Esophagus squamous epithelium (tissue), 5 donors: ENCODE results near the gene STK32C. TPM values are rescaled to one million over a fixed set of nuclear protein-coding genes. Genes with fewer than 3 reads are reported as not detected.
A peak's percentile ranks its signal among the peaks of the same experiment; 100 is the strongest.
"Not testable (repeated sequence)": the region's sequence is repeated elsewhere in the genome, so short reads cannot be mapped to it uniquely, and the experiment has no call there.

Experiments used
- DNase-seq: peaks from one replicate; lab custom pipeline; 2025; lab: John Stamatoyannopoulos, UW
- H3K27ac ChIP-seq, 4 donors: fragments of 200-600 bp; sonication (generic); one replicate each; pipeline ENCODE4 v1.5.1; 2016 to 2019; ENCODE audit warnings: mild to moderate bottlenecking in 1 of 4
- H3K27me3 ChIP-seq, 4 donors: fragments of 200-600 bp; sonication (generic); 1 replicate in 3 of 4; 2 replicates in 1 of 4; pipeline versions ENCODE4 v1.5.1 to v1.6.0; 2017 to 2021; ENCODE audit warnings: antibody characterized with exemption in 1 of 4
- H3K36me3 ChIP-seq, 3 donors: fragments of 200-600 bp; sonication (generic); one replicate each; pipeline ENCODE4 v1.5.1; 2016 to 2019
- H3K4me1 ChIP-seq, 3 donors: fragments of 200-600 bp; sonication (generic); one replicate each; pipeline ENCODE4 v1.5.1; 2017 to 2019
- H3K4me3 ChIP-seq, 4 donors: fragments of 200-600 bp; sonication (generic); 1 replicate in 3 of 4; 2 replicates in 1 of 4; pipeline ENCODE4 v1.5.1; 2016 to 2019; ENCODE audit warnings: mild to moderate bottlenecking in 2 of 4, moderate library complexity in 1 of 4
- H3K9me3 ChIP-seq, 3 donors: fragments of 200-600 bp; sonication (generic); one replicate each; pipeline ENCODE4 v1.5.1; 2016 to 2019
- POLR2A ChIP-seq, 4 donors: fragments of 450-650 bp; IDR thresholded peaks; one replicate each; pipeline ENCODE4 v1.6.1; 2017; ENCODE audit warnings: antibody characterized with exemption in 4 of 4, mild to moderate bottlenecking in 4 of 4, moderate library complexity in 3 of 4
- WGBS, 2 donors: methylation state at CpG; one replicate each; pipeline ENCODE4 v1.1.5; 2018; 5-methylcytosine and 5-hydroxymethylcytosine counted together
- intact Hi-C: fragments of 100-400 bp; cut with DNase I; formaldehyde crosslinking; loops from one replicate; pipeline ENCODE4 v1.15.0; 2022
- total RNA-seq, 4 donors: library from RNA; depleted of rRNA; stranded (reverse); fragments of >200 nt; gene quantifications; one replicate each; pipeline ENCODE4 v1.1.0, GENCODE V29; 2016
- TF ChIP-seq, protein P1 (sequence below), 6 experiments: fragments of 450-650 bp in 4 of 6; fragments of 200-600 bp in 2 of 6; sonication (generic) in 2 of 6; IDR thresholded peaks; one replicate each; pipeline ENCODE4 v1.5.1; 2016 to 2019; ENCODE audit warnings: antibody characterized with exemption in 6 of 6, mild to moderate bottlenecking in 4 of 6, moderate library complexity in 4 of 6
- donor health status: DM: yes; HTN: yes; CAD: no.

The STK32C gene
- total RNA-seq, 4 donors from 2014 or later: 2.3 to 5.5 (median 2.6) TPM

DNA sequence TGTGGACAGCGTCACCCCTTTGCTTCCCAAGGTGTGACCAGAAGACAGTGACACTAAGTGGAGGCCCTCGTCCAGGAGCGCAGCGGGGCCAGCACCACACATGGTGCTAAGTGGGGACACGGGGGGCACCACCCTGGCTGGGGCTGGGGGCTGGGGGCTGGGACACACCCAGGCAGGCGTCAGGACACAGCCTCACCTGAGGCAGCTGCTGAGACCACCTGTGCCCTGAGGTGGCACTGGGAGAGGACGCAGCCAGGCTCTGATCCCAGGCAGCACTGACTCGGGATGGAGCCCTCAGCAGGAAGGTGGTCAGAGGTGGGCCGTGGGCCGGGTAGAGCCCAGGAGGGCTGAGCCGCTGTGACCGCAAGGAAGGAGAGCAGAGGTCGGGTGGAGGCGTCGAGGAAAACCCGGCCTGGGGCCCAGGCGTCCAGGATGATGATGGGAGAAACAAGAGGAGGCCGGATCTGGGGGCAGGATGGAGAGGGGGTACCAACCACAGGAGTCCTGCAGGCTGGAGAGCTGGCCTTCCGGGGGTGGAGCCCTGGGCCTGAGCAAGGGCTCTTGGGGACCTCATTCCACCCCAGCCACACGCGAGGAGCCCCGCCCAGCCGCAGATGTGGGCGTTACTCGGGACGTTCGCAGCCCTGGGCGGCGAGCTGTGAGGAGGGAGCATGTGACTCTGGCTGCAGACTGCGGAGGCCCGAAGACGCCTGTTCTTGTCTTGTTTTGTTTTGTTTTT is 46.8 kb upstream of the STK32C start:
- 85 to 90% methylated on average over 13 to 20 of the region's 32 CpGs for WGBS, 2 donors
- Histone ChIP-seq H3K4me1 (no peaks in the 10 kb centered on the region), H3K27me3 (no peaks in the 10 kb centered on the region), H3K9me3 (no peaks in the 10 kb centered on the region), H3K36me3 (peaks cover 0 to 7% (median 0%) of the 10 kb centered on the region in 3 donors), H3K4me3 (no peak overlapping the region), H3K27ac (no peak overlapping the region)
- TF ChIP-seq, protein P1, sequence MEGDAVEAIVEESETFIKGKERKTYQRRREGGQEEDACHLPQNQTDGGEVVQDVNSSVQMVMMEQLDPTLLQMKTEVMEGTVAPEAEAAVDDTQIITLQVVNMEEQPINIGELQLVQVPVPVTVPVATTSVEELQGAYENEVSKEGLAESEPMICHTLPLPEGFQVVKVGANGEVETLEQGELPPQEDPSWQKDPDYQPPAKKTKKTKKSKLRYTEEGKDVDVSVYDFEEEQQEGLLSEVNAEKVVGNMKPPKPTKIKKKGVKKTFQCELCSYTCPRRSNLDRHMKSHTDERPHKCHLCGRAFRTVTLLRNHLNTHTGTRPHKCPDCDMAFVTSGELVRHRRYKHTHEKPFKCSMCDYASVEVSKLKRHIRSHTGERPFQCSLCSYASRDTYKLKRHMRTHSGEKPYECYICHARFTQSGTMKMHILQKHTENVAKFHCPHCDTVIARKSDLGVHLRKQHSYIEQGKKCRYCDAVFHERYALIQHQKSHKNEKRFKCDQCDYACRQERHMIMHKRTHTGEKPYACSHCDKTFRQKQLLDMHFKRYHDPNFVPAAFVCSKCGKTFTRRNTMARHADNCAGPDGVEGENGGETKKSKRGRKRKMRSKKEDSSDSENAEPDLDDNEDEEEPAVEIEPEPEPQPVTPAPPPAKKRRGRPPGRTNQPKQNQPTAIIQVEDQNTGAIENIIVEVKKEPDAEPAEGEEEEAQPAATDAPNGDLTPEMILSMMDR (IDR thresholded peaks at IDR 0.05): no peak
- no peak for TF ChIP-seq POLR2A (IDR thresholded peaks at IDR 0.05)
- no peak for DNase-seq
- intact Hi-C loops: no loop called here

GRCh38 chr10:132353456-132354355 is 46.0 kb upstream of the STK32C start:
- TF ChIP-seq, protein P1 (IDR thresholded peaks at IDR 0.05): no peak
- TF ChIP-seq POLR2A (IDR thresholded peaks at IDR 0.05): no peak
- H3K27me3 ChIP-seq: no peaks in the 10 kb centered on the region
- H3K9me3 ChIP-seq: no peaks in the 10 kb centered on the region
- WGBS, 2 donors: 88 to 93% methylated on average over 9 to 11 of the region's 20 CpGs
- H3K36me3 ChIP-seq: peaks cover 0 to 10% (median 0%) of the 10 kb centered on the region in 3 donors
- DNase-seq: no peak
- no peak overlapping the region for H3K27ac ChIP-seq
- intact Hi-C loops: no loop called here
- H3K4me1 ChIP-seq: no peaks in the 10 kb centered on the region
- no peak overlapping the region for H3K4me3 ChIP-seq

- TF ChIP-seq, protein P1 (IDR thresholded peaks at IDR 0.05): peak; percentile 47 to 73 (median 70)
- 20 to 46% methylated on average over 13 to 14 of the region's 44 CpGs for WGBS, 2 donors
- DNase-seq, H3K9me3 ChIP-seq, H3K27ac ChIP-seq, H3K27me3 ChIP-seq, H3K4me3 ChIP-seq, H3K4me1 ChIP-seq, intact Hi-C loops: not testable (repeated sequence)
- peaks cover 0 to 20% (median 0%) of the 10 kb centered on the region in 3 donors for H3K36me3 ChIP-seq
These were observed 44.9 kb upstream of the STK32C start for GRCh38 chr10:132352462-132353308.

- Histone ChIP-seq H3K4me3 (no peak overlapping the region), H3K36me3 (peaks cover 0 to 25% (median 0%) of the 10 kb centered on the region in 3 donors), H3K4me1 (no peaks in the 10 kb centered on the region), H3K27ac (no peak overlapping the region), H3K27me3 (no peaks in the 10 kb centered on the region), H3K9me3 (no peaks in the 10 kb centered on the region)
- WGBS, 2 donors: 92 to 93% methylated on average over 13 of the region's 25 CpGs
- intact Hi-C loops: no loop called here
- TF ChIP-seq POLR2A (IDR thresholded peaks at IDR 0.05): no peak
- TF ChIP-seq, protein P1 (IDR thresholded peaks at IDR 0.05): no peak
- DNase-seq: no peak
These were observed 43.9 kb upstream of the STK32C start for GRCh38 chr10:132351611-132352010.
